Measurements from ENCODE around the gene NLRC5. TPM values are rescaled to one million over a fixed set of nuclear protein-coding genes. Genes with fewer than 3 reads are reported as not detected.

The NLRC5 gene
- total RNA-seq, 4 donors from 2014 or later = 14.9 to 77.0 (median 23.9) TPM

- intact Hi-C loops (cut with DNase I; ENCODE audit: low total_unique reads) = no loop called here
- Histone ChIP-seq H3K4me1 (no peaks in the 10 kb centered on the region), H3K36me3 (no peaks in the 10 kb centered on the region), H3K9me3 (no peaks in the 10 kb centered on the region), H3K4me3 (no peak overlapping the region), H3K27me3 (no peaks in the 10 kb centered on the region), H3K27ac (no peak overlapping the region)
- TF ChIP-seq POLR2A (IDR thresholded peaks at IDR 0.05) (no peak), CTCF (IDR thresholded peaks at IDR 0.05) (no peak)
- DNase-seq = no peak
Measured at GRCh38 chr16:57126411-57126810, 137.1 kb downstream of the NLRC5 start.

- Histone ChIP-seq H3K36me3 (no peaks in the 10 kb centered on the region), H3K4me1 (no peaks in the 10 kb centered on the region), H3K27me3 (no peaks in the 10 kb centered on the region), H3K9me3 (no peaks in the 10 kb centered on the region), H3K4me3 (no peak overlapping the region), H3K27ac (no peak overlapping the region)
- no peak for TF ChIP-seq POLR2A (IDR thresholded peaks at IDR 0.05)
- no peak for TF ChIP-seq CTCF (IDR thresholded peaks at IDR 0.05)
- DNase-seq = no peak
- intact Hi-C loops (cut with DNase I; ENCODE audit: low total_unique reads) = no loop called here
Measured at GRCh38 chr16:57127037-57127763, 137.8 kb downstream of the NLRC5 start.

- Histone ChIP-seq H3K4me3 (no peak overlapping the region), H3K9me3 (no peaks in the 10 kb centered on the region), H3K36me3 (no peaks in the 10 kb centered on the region), H3K27me3 (no peaks in the 10 kb centered on the region), H3K4me1 (no peaks in the 10 kb centered on the region), H3K27ac (no peak overlapping the region)
- TF ChIP-seq CTCF (IDR thresholded peaks at IDR 0.05) (no peak), POLR2A (IDR thresholded peaks at IDR 0.05) (no peak)
- DNase-seq = no peak
- intact Hi-C loops (cut with DNase I; ENCODE audit: low total_unique reads) = no loop called here
Measured at GRCh38 chr16:57127836-57128235, 138.5 kb downstream of the NLRC5 start.

- no peak for TF ChIP-seq POLR2A (IDR thresholded peaks at IDR 0.05)
- no peak for TF ChIP-seq CTCF (IDR thresholded peaks at IDR 0.05)
- no peak for DNase-seq
- H3K36me3 ChIP-seq = no peaks in the 10 kb centered on the region
- H3K4me1 ChIP-seq = no peaks in the 10 kb centered on the region
- intact Hi-C loops (cut with DNase I; ENCODE audit: low total_unique reads) = no loop called here
- no peaks in the 10 kb centered on the region for H3K27me3 ChIP-seq
- no peak overlapping the region for H3K27ac ChIP-seq
- no peak overlapping the region for H3K4me3 ChIP-seq
- no peaks in the 10 kb centered on the region for H3K9me3 ChIP-seq
Measured at GRCh38 chr16:57128771-57129389, 139.5 kb downstream of the NLRC5 start.

- H3K9me3 ChIP-seq = no peaks in the 10 kb centered on the region
- no peaks in the 10 kb centered on the region for H3K4me1 ChIP-seq
- DNase-seq = no peak
- no peaks in the 10 kb centered on the region for H3K36me3 ChIP-seq
- H3K27me3 ChIP-seq = no peaks in the 10 kb centered on the region
- TF ChIP-seq POLR2A (IDR thresholded peaks at IDR 0.05) (no peak), CTCF (IDR thresholded peaks at IDR 0.05) (no peak)
- intact Hi-C loops (cut with DNase I; ENCODE audit: low total_unique reads) = no loop called here
- H3K27ac ChIP-seq = no peak overlapping the region
- H3K4me3 ChIP-seq = no peak overlapping the region
Measured at GRCh38 chr16:57130950-57131321, 141.6 kb downstream of the NLRC5 start.
